ENCODE data around the gene AKAP1. TPM values are rescaled to one million over a fixed set of nuclear protein-coding genes. Genes with fewer than 3 reads are reported as not detected.

The AKAP1 gene
- polyA plus RNA-seq, 1 of the 3 experiments (the other 2 are of a cell fraction) = 36.3 TPM

DNA sequence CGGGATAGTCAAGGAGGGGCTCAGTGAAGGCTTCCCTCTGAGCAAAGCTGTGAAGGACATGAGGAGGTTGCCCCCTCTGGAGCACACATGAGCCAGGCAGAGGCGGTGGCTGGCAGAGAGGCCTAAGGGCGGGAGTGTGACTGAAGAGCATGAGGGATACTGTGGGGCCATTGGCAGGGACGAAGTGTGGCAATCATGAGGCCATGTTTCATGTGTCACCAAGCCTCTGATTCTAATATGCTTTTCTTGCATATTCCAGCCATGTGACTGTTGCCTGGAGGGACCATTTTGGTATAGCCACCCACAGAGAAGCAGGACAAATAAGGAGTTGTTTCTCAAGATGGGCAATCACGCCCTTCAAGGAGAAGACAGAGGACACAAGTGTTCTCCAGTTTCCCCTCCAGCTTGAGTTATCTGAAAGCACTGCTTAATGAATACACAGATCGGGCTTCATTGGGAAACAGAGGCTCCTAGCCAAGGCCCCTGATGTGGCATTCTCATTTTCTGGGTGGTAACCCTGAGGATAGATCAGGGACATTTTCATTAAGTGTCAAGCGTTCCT is 68.0 kb downstream of the AKAP1 start:
- no peaks in the 10 kb centered on the region for H3F3A ChIP-seq (replicated peaks; ENCODE audit: insufficient read depth)
- no peaks in the 10 kb centered on the region for H4K20me1 ChIP-seq (ENCODE audit: insufficient read depth)
- no peak for TF ChIP-seq CHD2 (IDR thresholded peaks at IDR 0.05; ENCODE audit: low read length, partially characterized antibody)
- TF ChIP-seq GATA2 (CRISPR knock-in tag; IDR thresholded peaks at IDR 0.05) = no peak
- no peak for TF ChIP-seq TEAD4 (IDR thresholded peaks at IDR 0.05; ENCODE audit: borderline replicate concordance, insufficient read depth)
- TF ChIP-seq, protein P1, sequence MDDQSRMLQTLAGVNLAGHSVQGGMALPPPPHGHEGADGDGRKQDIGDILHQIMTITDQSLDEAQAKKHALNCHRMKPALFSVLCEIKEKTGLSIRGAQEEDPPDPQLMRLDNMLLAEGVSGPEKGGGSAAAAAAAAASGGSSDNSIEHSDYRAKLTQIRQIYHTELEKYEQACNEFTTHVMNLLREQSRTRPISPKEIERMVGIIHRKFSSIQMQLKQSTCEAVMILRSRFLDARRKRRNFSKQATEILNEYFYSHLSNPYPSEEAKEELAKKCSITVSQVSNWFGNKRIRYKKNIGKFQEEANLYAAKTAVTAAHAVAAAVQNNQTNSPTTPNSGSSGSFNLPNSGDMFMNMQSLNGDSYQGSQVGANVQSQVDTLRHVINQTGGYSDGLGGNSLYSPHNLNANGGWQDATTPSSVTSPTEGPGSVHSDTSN (IDR thresholded peaks at IDR 0.05) = no peak
- TF ChIP-seq JUND (IDR thresholded peaks at IDR 0.05) = no peak
- ChIA-PET POLR2A (no interaction called here), CTCF (interaction anchor here (1.1 kb wide), 1 partner anchor 24 kb away, joined by 3 read pairs; no protein-coding TSS in a partner anchor)
- H3K9ac ChIP-seq = no peak overlapping the region
- H3K79me2 ChIP-seq (ENCODE audit: insufficient read depth) = no peaks in the 10 kb centered on the region
- no peak overlapping the region for H3K27ac ChIP-seq (ENCODE audit: low read depth in 2 of 2, low read length in 1 of 2)
- no peak overlapping the region for H2AFZ ChIP-seq (ENCODE audit: low read depth)
- H3K9me2 ChIP-seq = no peaks in the 10 kb centered on the region
- peaks cover 29% of the 10 kb centered on the region; the same call in 1 of the 2 replicates for H3K27me3 ChIP-seq (ENCODE audit: insufficient read depth)
- no peaks in the 10 kb centered on the region for H3K4me1 ChIP-seq (ENCODE audit: control insufficient read depth in 1 of 2, insufficient read depth in 2 of 2, low read depth in 1 of 2, low read length in 1 of 2)
- H3K36me3 ChIP-seq (replicated peaks in 1 of 2; ENCODE audit: control insufficient read depth in 1 of 2, insufficient read depth in 2 of 2, low read length in 1 of 2) = no peaks in the 10 kb centered on the region
- no peak for DNase-seq
- no peak overlapping the region for H3K4me2 ChIP-seq
- no peak overlapping the region for H3K4me3 ChIP-seq (ENCODE audit: low read depth in 2 of 2, low read length in 1 of 2)
- WGBS (ENCODE audit: low lambda C conversion rate) = 37% methylated on average over 7 of the region's 7 CpGs
- no peaks in the 10 kb centered on the region for H3K9me3 ChIP-seq

DNA sequence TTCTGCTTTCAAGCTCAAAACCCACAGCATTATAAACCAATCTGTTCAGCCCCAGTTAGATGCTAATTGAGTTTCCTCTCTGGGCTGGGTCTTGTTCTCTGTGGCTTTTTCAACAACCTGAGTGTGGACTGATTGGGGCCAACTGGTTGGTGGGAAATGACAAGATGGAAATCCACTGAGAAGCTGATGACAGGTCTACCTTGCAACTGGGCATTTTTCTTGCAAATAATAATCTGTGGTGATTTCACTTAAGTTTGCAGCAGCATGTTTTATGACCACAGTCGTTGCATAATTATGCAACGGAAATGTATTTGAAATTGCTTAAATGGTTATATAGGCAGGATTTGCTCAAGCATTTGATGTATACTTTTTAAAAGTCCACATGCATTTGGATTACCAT is 69.9 kb downstream of the AKAP1 start:
- Histone ChIP-seq H3K9me3 (no peaks in the 10 kb centered on the region), H2AFZ (ENCODE audit: low read depth) (no peak overlapping the region), H3F3A (replicated peaks; ENCODE audit: insufficient read depth) (no peaks in the 10 kb centered on the region), H3K9ac (no peak overlapping the region), H3K4me3 (ENCODE audit: low read depth in 2 of 2, low read length in 1 of 2) (no peak overlapping the region), H3K79me2 (ENCODE audit: insufficient read depth) (no peaks in the 10 kb centered on the region), H3K4me2 (no peak overlapping the region), H3K27me3 (ENCODE audit: insufficient read depth) (peaks cover 17% of the 10 kb centered on the region; the same call in 1 of the 2 replicates), H3K36me3 (replicated peaks in 1 of 2; ENCODE audit: control insufficient read depth in 1 of 2, insufficient read depth in 2 of 2, low read length in 1 of 2) (no peaks in the 10 kb centered on the region), H3K9me2 (no peaks in the 10 kb centered on the region), H3K4me1 (ENCODE audit: control insufficient read depth in 1 of 2, insufficient read depth in 2 of 2, low read depth in 1 of 2, low read length in 1 of 2) (no peaks in the 10 kb centered on the region), H3K27ac (ENCODE audit: low read depth in 2 of 2, low read length in 1 of 2) (no peak overlapping the region), H4K20me1 (ENCODE audit: insufficient read depth) (no peaks in the 10 kb centered on the region)
- ChIA-PET POLR2A (no interaction called here), CTCF (interaction anchor here (0.5 kb wide), 1 partner anchor 967 kb away, joined by 3 read pairs; no protein-coding TSS in a partner anchor)
- TF ChIP-seq GATA2 (CRISPR knock-in tag; IDR thresholded peaks at IDR 0.05) (no peak), FOXJ3 (CRISPR knock-in tag; IDR thresholded peaks at IDR 0.05) (no peak), SIN3A (IDR thresholded peaks at IDR 0.05; ENCODE audit: borderline replicate concordance, low read depth, low read length) (no peak)
- TF ChIP-seq, protein P2, sequence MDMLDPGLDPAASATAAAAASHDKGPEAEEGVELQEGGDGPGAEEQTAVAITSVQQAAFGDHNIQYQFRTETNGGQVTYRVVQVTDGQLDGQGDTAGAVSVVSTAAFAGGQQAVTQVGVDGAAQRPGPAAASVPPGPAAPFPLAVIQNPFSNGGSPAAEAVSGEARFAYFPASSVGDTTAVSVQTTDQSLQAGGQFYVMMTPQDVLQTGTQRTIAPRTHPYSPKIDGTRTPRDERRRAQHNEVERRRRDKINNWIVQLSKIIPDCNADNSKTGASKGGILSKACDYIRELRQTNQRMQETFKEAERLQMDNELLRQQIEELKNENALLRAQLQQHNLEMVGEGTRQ (IDR thresholded peaks at IDR 0.05; ENCODE audit: borderline replicate concordance, low read depth, low read length) = no peak
- TF ChIP-seq, protein P3, sequence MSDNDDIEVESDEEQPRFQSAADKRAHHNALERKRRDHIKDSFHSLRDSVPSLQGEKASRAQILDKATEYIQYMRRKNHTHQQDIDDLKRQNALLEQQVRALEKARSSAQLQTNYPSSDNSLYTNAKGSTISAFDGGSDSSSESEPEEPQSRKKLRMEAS (IDR thresholded peaks at IDR 0.05; ENCODE audit: low read depth) = no peak
- TF ChIP-seq, protein P4, sequence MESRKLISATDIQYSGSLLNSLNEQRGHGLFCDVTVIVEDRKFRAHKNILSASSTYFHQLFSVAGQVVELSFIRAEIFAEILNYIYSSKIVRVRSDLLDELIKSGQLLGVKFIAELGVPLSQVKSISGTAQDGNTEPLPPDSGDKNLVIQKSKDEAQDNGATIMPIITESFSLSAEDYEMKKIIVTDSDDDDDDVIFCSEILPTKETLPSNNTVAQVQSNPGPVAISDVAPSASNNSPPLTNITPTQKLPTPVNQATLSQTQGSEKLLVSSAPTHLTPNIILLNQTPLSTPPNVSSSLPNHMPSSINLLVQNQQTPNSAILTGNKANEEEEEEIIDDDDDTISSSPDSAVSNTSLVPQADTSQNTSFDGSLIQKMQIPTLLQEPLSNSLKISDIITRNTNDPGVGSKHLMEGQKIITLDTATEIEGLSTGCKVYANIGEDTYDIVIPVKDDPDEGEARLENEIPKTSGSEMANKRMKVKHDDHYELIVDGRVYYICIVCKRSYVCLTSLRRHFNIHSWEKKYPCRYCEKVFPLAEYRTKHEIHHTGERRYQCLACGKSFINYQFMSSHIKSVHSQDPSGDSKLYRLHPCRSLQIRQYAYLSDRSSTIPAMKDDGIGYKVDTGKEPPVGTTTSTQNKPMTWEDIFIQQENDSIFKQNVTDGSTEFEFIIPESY (IDR thresholded peaks at IDR 0.05; ENCODE audit: borderline replicate concordance, low read depth) = no peak
- 69% methylated on average over 2 of the region's 2 CpGs for WGBS (ENCODE audit: low lambda C conversion rate)
- DNase-seq = no peak

Data from SK-N-SH (cell line).